GM12878 (cell line): ENCODE measurements around the gene SPOCK1. TPM values are rescaled to one million over a fixed set of nuclear protein-coding genes. Genes with fewer than 3 reads are reported as not detected.

ENCODE experiments used
- ATAC-seq: fragments of 200-7000 bp; cut with Tn5 transposase; 3 replicates; pipeline ENCODE4 v1.9.1; 2020; ENCODE audit warnings: mild to moderate bottlenecking, moderate library complexity
- BruUV-seq: library from RNA; stranded (reverse); fragments of 400-500 nt; replicated peaks from 2 replicates; lab custom pipeline; 2021; lab: Mats Ljungman, UMichigan
- CTCF ChIA-PET: fragments of 300-600 bp; sonication (Branson Sonifier 250); formaldehyde crosslinking; extraction: SDS; loops from one replicate; lab custom pipeline; 2021; ENCODE audit warnings: inconsistent platforms; lab: Yijun Ruan, JAX
- POLR2A ChIA-PET: fragments of 350-600 bp; formaldehyde crosslinking; extraction: SDS; loops from one replicate; lab custom pipeline; 2021; ENCODE audit warnings: inconsistent platforms; lab: Charles Lee
- RAD21 ChIA-PET: fragments of 300-600 bp; sonication (Branson Sonifier 250); formaldehyde crosslinking; loops from one replicate; lab custom pipeline; 2023; ENCODE audit warnings: antibody characterized with exemption; ENCODE audit not compliant: unreplicated experiment; lab: Charles Lee
- SMC1A ChIA-PET: fragments of 300-600 bp; sonication (Branson Sonifier 250); formaldehyde crosslinking; loops from one replicate; lab custom pipeline; 2023; ENCODE audit not compliant: unreplicated experiment, uncharacterized antibody; lab: Charles Lee
- DNase-seq: peaks from one replicate; pipeline ENCODE4 v3.0.0-alpha.2; 2011; ENCODE audit warnings: low read depth, low spot score
- FAIRE-seq: peaks from 3 replicates; lab custom pipeline; 2011; peaks lifted over from hg19 to GRCh38; lab: Jason Lieb, UNC
- H2AFZ ChIP-seq: 2 replicates; pipeline ENCODE4 v1.6.0; 2011; ENCODE audit warnings: low read depth, low read length, control low read depth; ENCODE audit not compliant: control insufficient read depth
- H3K27ac ChIP-seq: 2 replicates; pipeline ENCODE4 v1.5.1; 2011; ENCODE audit warnings: control low read depth; ENCODE audit not compliant: control insufficient read depth, insufficient read depth
- H3K27me3 ChIP-seq, 2 experiments: replicated peaks in 1 of 2; 2 replicates each; pipeline versions ENCODE4 v1.6.0 to v1.6.1; 2011; ENCODE audit warnings: low read length in 1 of 2; ENCODE audit not compliant: control insufficient read depth in 2 of 2, insufficient read depth in 2 of 2
- H3K36me3 ChIP-seq, 2 experiments: 2 replicates each; pipeline ENCODE4 v1.5.1; 2011; ENCODE audit warnings: low read length in 1 of 2; ENCODE audit not compliant: control insufficient read depth in 2 of 2, insufficient read depth in 2 of 2
- H3K4me1 ChIP-seq: 2 replicates; pipeline ENCODE4 v1.6.1; 2011; ENCODE audit warnings: mild to moderate bottlenecking, low read length, moderate library complexity, mixed read lengths; ENCODE audit not compliant: control insufficient read depth, insufficient read depth
- H3K4me2 ChIP-seq: 2 replicates; pipeline ENCODE4 v1.6.0; 2011; ENCODE audit warnings: control low read depth; ENCODE audit not compliant: control insufficient read depth, insufficient read depth
- H3K4me3 ChIP-seq: fragments of 200-600 bp; sonication (generic); 2 replicates; pipeline ENCODE4 v1.5.1; 2016
- H3K79me2 ChIP-seq: 2 replicates; pipeline ENCODE4 v1.6.0; 2011; ENCODE audit warnings: low read length; ENCODE audit not compliant: control insufficient read depth, insufficient read depth
- H3K9ac ChIP-seq: 2 replicates; pipeline ENCODE4 v1.8.0; 2011; ENCODE audit warnings: low read length, control low read depth, mixed read lengths; ENCODE audit not compliant: control insufficient read depth, insufficient read depth
- H3K9me3 ChIP-seq: replicated peaks from 3 replicates; pipeline ENCODE4 v1.5.1; 2011; ENCODE audit warnings: mild to moderate bottlenecking, low read length; ENCODE audit not compliant: control insufficient read depth, insufficient read depth
- H4K20me1 ChIP-seq: 2 replicates; pipeline ENCODE4 v1.6.0; 2011; ENCODE audit not compliant: control insufficient read depth, insufficient read depth
- BCL11A ChIP-seq: IDR thresholded peaks from 2 replicates; pipeline ENCODE4 v1.6.1; 2011; ENCODE audit warnings: low read depth, low read length
- BMI1 ChIP-seq: fragments of 450-650 bp; IDR thresholded peaks from 2 replicates; pipeline ENCODE4 v1.6.1; 2016; ENCODE audit warnings: mild to moderate bottlenecking, moderate library complexity, borderline replicate concordance
- CEBPB ChIP-seq, 2 experiments: fragments of 150-350 bp in 1 of 2; IDR thresholded peaks; 2 replicates each; pipeline ENCODE4 v1.6.1; 2012 to 2014; ENCODE audit warnings: low read depth in 2 of 2, low read length in 2 of 2, borderline replicate concordance in 1 of 2, inconsistent platforms in 1 of 2
- EGR1 ChIP-seq, 2 experiments: IDR thresholded peaks; 1 replicate in 1 of 2; 2 replicates in 1 of 2; pipeline ENCODE4 v1.6.1; 2011 to 2012; ENCODE audit warnings: low read depth in 2 of 2, low read length in 2 of 2, borderline replicate concordance in 1 of 2, mild to moderate bottlenecking in 1 of 2, moderate library complexity in 1 of 2
- JUND ChIP-seq: IDR thresholded peaks from 2 replicates; pipeline ENCODE4 v1.6.1; 2012; ENCODE audit warnings: low read depth, mild to moderate bottlenecking, low read length, improper control_type of control experiment, moderate library complexity
- PAX8 ChIP-seq: fragments of 450-650 bp; IDR thresholded peaks from 2 replicates; pipeline ENCODE4 v1.6.1; 2017; ENCODE audit warnings: mild to moderate bottlenecking, moderate library complexity
- SUPT20H ChIP-seq: IDR thresholded peaks from 2 replicates; pipeline ENCODE4 v1.6.1; 2011; ENCODE audit warnings: low read depth, mild to moderate bottlenecking, low read length, moderate library complexity, borderline replicate concordance; ENCODE audit not compliant: control insufficient read depth
- TCF12 ChIP-seq: IDR thresholded peaks from 2 replicates; pipeline ENCODE4 v1.6.1; 2011; ENCODE audit warnings: low read depth, mild to moderate bottlenecking, low read length
- ZBTB4 ChIP-seq: fragments of 450-650 bp; formaldehyde crosslinking; IDR thresholded peaks from 2 replicates; pipeline ENCODE4 v1.4.0; 2022; ENCODE audit warnings: mild to moderate bottlenecking, moderate library complexity
- ZNF384 ChIP-seq: IDR thresholded peaks from 2 replicates; pipeline ENCODE4 v1.6.1; 2012; ENCODE audit warnings: low read depth, mild to moderate bottlenecking, low read length, improper control_type of control experiment, borderline replicate concordance
- WGBS: methylation state at CpG from one replicate; pipeline ENCODE4 v1.1.6; 2016; ENCODE audit warnings: low lambda C conversion rate; ENCODE audit not compliant: insufficient replicate concordance, insufficient coverage; ENCODE audit errors: missing lambda C conversion rate; 5-methylcytosine and 5-hydroxymethylcytosine counted together
- in situ Hi-C: fragments of 300-500 bp; cut with MboI; formaldehyde crosslinking; loops from 9 replicates; pipeline ENCODE4 v1.14.3; 2018; ENCODE audit warnings: mixed read lengths
- intact Hi-C: fragments of 100-400 bp; cut with micrococcal nuclease; formaldehyde crosslinking; loops from one replicate; pipeline ENCODE4 v1.14.2; 2022; ENCODE audit not compliant: unreplicated experiment
- polyA plus RNA-seq, 11 experiments: library from polyadenylated mRNA; depleted of rRNA in 4 of 11; unstranded in 6 of 11; stranded (reverse) in 5 of 11; fragments of >200 nt; fragmentation: Nextera tagmentation in 4 of 11; fragmentation: Illumina TruSeq in 1 of 11; extraction: Ambion mirVana in 4 of 11; extraction: Trizol in 1 of 11; gene quantifications; 1 replicate in 1 of 11; 2 replicates in 10 of 11; pipeline versions ENCODE4 v1.2.1 to v1.2.3, GENCODE V29; 2011 to 2016; ENCODE audit warnings: inconsistent platforms in 2 of 11, missing spikeins in 2 of 11, low read depth in 1 of 11
- total RNA-seq, 4 experiments: library from RNA; depleted of rRNA in 3 of 4; stranded (reverse); fragments of >200 nt in 3 of 4; fragmentation: Illumina TruSeq in 1 of 4; extraction: Trizol in 1 of 4; gene quantifications; 2 replicates each; pipeline versions ENCODE4 v1.2.1 to v1.2.3, GENCODE V29; 2013 to 2021

The SPOCK1 gene
- total and polyA plus RNA-seq, 10 of the 15 experiments (the other 5 are each of a cell fraction or from before 2014, with no cell fraction given) = 0.06 to 0.68 (median 0.25) TPM; not detected in 3

- no peak overlapping the region for H3K4me2 ChIP-seq
- no peak overlapping the region for H3K4me3 ChIP-seq
- H2AFZ ChIP-seq = no peak overlapping the region
- DNase-seq (no peak), ATAC-seq (no peak), FAIRE-seq (no peak)
- ChIA-PET SMC1A (interaction anchor here (0.6 kb wide), 1 partner anchor 78 kb away, joined by 3 read pairs; no protein-coding TSS in a partner anchor), POLR2A (no interaction called here), RAD21 (no interaction called here), CTCF (no interaction called here)
- H3K79me2 ChIP-seq = no peaks in the 10 kb centered on the region
- no peaks in the 10 kb centered on the region for H3K36me3 ChIP-seq
- no peak overlapping the region for H3K9ac ChIP-seq
- H3K9me3 ChIP-seq = no peaks in the 10 kb centered on the region
- in situ Hi-C loops (no loop called here), intact Hi-C loops (no loop called here)
- BruUV-seq = no TSS peak
- H3K4me1 ChIP-seq = no peaks in the 10 kb centered on the region
- no peaks in the 10 kb centered on the region for H4K20me1 ChIP-seq
- H3K27ac ChIP-seq = no peak overlapping the region
- 20% methylated on average over 2 of the region's 2 CpGs for WGBS
- TF ChIP-seq CEBPB (IDR thresholded peaks at IDR 0.05; ENCODE audit: borderline replicate concordance in 1 of 2, low read depth in 2 of 2, low read length in 2 of 2) (no peak), SUPT20H (no peak), JUND (no peak), PAX8 (no peak), BCL11A (no peak), ZBTB4 (CRISPR knock-in tag) (no peak), EGR1 (IDR thresholded peaks at IDR 0.05; ENCODE audit: borderline replicate concordance in 1 of 2, low read depth in 2 of 2, low read length in 2 of 2) (no peak), ZNF384 (no peak), BMI1 (no peak), TCF12 (no peak)
- no peaks in the 10 kb centered on the region for H3K27me3 ChIP-seq
These were observed 384.6 kb downstream of the SPOCK1 start for GRCh38 chr5:137114529-137114928.
